Kidney (tissue), 14 donors: Measurements from ENCODE around the gene SLC49A3. TPM values are rescaled to one million over a fixed set of nuclear protein-coding genes. Genes with fewer than 3 reads are reported as not detected.

Source experiments
- DNase-seq, 5 donors: peaks; one replicate each; pipeline ENCODE4 v3.0.0-alpha.2; 2013 to 2020
- FAIRE-seq: peaks from 2 replicates; lab custom pipeline; 2012; peaks lifted over from hg19 to GRCh38; lab: Jason Lieb, UNC
- H3K27ac ChIP-seq, 2 donors: one replicate each; pipeline ENCODE4 v1.7.0; 2013; ENCODE audit warnings: low read depth in 2 of 2, low read length in 2 of 2, inconsistent platforms in 1 of 2
- H3K27me3 ChIP-seq: one replicate; pipeline ENCODE4 v1.7.1; 2013; ENCODE audit warnings: low read length, inconsistent platforms; ENCODE audit not compliant: control insufficient read depth, insufficient read depth
- H3K36me3 ChIP-seq, 3 donors: one replicate each; pipeline versions ENCODE4 v1.7.0 to v1.7.1; 2013; ENCODE audit warnings: low read length in 3 of 3, control low read depth in 1 of 3, inconsistent platforms in 1 of 3; ENCODE audit not compliant: insufficient read depth in 3 of 3, control insufficient read depth in 2 of 3
- H3K4me1 ChIP-seq, 3 donors: one replicate each; pipeline versions ENCODE4 v1.7.0 to v1.7.1; 2013; ENCODE audit warnings: low read length in 3 of 3, inconsistent platforms in 1 of 3, low read depth in 1 of 3; ENCODE audit not compliant: control insufficient read depth in 2 of 3, insufficient read depth in 2 of 3
- H3K4me3 ChIP-seq, 3 donors: one replicate each; pipeline versions ENCODE4 v1.7.0 to v1.8.1; 2013; ENCODE audit warnings: low read length in 3 of 3, control low read depth in 1 of 3, inconsistent platforms in 1 of 3
- H3K9ac ChIP-seq, 3 donors: one replicate each; pipeline versions ENCODE4 v1.7.0 to v1.7.1; 2013; ENCODE audit warnings: low read length in 3 of 3, control low read depth in 1 of 3, inconsistent platforms in 1 of 3
- H3K9me3 ChIP-seq, 3 donors: one replicate each; pipeline versions ENCODE4 v1.7.0 to v1.7.1; 2013; ENCODE audit warnings: low read length in 3 of 3, control low read depth in 1 of 3, inconsistent platforms in 1 of 3; ENCODE audit not compliant: control insufficient read depth in 2 of 3, insufficient read depth in 1 of 3
- intact Hi-C: fragments of 100-400 bp; cut with DNase I; formaldehyde crosslinking; loops from one replicate; pipeline ENCODE4 v1.11.1; 2022
- polyA plus RNA-seq: library from polyadenylated mRNA; stranded (reverse); fragments of 350-450 nt; fragmentation: Illumina TruSeq; extraction: RNeasy Lipid Tissue Mini Kit (QIAGEN cat#74804); gene quantifications from one replicate; pipeline ENCODE4 v1.2.3, GENCODE V29; 2014; ENCODE audit warnings: low read depth, low replicate concordance; ENCODE audit not compliant: insufficient read depth
- total RNA-seq: library from RNA; stranded (reverse); fragmentation: NEBNext Ultra II Directional; extraction: Animal tissue kit (Norgen Biotek cat#: 25700); gene quantifications from one replicate; pipeline ENCODE4 v1.2.1, GENCODE V29; 2021
- TF ChIP-seq, protein P1 (sequence below): IDR thresholded peaks from 3 replicates; pipeline ENCODE4 v1.5.1; 2012; ENCODE audit warnings: mild to moderate bottlenecking, moderate library complexity, borderline replicate concordance; ENCODE audit not compliant: insufficient read depth; ENCODE audit errors: extremely low read depth
- donor health status: control.
- donor health status: control.
- donor health status: control.
- donor health status: control.
- donor health status: control.
- donor health status: DM: yes; HTN: yes; CAD: no.
- donor health status: Normal renal cell carcinoma (clear cell type).

The SLC49A3 gene
- total and polyA plus RNA-seq, 2 donors from 2014 or later = 12.6 to 18.2 TPM

DNA sequence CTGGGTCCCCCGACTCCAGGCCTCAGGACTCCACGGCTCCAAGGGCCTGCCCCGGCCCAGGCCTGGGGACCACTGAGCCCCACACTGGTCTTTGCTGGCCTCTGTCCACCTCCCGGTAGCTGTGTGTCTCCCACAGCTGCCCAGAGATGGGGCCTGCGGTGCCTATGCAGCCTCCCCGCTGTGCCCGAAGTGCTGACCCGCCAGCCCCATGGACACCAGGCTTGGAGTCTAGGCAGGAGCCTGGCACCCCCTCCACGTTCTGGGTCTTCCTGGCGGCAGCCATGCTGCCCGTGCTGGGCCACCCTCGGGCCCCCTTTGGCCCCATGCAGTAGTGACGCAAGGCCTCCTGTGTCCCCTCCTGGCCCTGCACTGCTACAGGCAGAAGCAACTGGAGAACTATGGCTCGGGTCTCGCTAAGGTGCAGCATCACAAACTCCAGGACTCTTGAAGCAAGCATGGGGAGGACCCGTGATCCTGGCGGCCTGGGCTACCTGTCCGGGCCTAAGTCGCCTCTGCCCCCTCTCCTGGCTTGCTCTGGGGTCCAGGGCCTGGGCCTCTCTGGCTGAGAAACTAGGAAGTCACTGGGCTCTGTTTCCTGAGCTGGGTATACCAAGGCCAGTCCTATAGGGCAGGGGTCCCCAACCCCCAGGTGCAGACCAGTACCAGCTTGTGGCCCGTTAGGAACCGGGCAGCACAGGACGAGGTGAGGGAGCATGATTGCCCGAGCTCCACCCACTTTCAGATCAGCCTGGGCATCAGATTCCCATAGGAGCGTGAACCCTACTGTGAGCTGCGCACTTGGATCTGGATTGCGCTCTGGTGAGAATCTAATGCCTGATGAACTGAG, 13.7 kb downstream of the SLC49A3 start:
- Histone ChIP-seq H3K4me1 (peaks cover 0 to 15% (median 0%) of the 10 kb centered on the region in 3 donors), H3K4me3 (peak overlapping the region; percentile 53 to 83 (median 81)), H3K9ac (peak overlapping the region; percentile 33 to 93 (median 83)), H3K27me3 (no peaks in the 10 kb centered on the region), H3K9me3 (no peaks in the 10 kb centered on the region), H3K36me3 (peaks cover 0 to 14% (median 10%) of the 10 kb centered on the region in 3 donors), H3K27ac (peak overlapping the region; percentile 90 to 98)
- DNase-seq = peak in 2 of 5 donors; percentile 83 to 84
- TF ChIP-seq, protein P1, sequence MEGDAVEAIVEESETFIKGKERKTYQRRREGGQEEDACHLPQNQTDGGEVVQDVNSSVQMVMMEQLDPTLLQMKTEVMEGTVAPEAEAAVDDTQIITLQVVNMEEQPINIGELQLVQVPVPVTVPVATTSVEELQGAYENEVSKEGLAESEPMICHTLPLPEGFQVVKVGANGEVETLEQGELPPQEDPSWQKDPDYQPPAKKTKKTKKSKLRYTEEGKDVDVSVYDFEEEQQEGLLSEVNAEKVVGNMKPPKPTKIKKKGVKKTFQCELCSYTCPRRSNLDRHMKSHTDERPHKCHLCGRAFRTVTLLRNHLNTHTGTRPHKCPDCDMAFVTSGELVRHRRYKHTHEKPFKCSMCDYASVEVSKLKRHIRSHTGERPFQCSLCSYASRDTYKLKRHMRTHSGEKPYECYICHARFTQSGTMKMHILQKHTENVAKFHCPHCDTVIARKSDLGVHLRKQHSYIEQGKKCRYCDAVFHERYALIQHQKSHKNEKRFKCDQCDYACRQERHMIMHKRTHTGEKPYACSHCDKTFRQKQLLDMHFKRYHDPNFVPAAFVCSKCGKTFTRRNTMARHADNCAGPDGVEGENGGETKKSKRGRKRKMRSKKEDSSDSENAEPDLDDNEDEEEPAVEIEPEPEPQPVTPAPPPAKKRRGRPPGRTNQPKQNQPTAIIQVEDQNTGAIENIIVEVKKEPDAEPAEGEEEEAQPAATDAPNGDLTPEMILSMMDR = no peak
- no peak for FAIRE-seq
- intact Hi-C loops = no loop called here

DNA sequence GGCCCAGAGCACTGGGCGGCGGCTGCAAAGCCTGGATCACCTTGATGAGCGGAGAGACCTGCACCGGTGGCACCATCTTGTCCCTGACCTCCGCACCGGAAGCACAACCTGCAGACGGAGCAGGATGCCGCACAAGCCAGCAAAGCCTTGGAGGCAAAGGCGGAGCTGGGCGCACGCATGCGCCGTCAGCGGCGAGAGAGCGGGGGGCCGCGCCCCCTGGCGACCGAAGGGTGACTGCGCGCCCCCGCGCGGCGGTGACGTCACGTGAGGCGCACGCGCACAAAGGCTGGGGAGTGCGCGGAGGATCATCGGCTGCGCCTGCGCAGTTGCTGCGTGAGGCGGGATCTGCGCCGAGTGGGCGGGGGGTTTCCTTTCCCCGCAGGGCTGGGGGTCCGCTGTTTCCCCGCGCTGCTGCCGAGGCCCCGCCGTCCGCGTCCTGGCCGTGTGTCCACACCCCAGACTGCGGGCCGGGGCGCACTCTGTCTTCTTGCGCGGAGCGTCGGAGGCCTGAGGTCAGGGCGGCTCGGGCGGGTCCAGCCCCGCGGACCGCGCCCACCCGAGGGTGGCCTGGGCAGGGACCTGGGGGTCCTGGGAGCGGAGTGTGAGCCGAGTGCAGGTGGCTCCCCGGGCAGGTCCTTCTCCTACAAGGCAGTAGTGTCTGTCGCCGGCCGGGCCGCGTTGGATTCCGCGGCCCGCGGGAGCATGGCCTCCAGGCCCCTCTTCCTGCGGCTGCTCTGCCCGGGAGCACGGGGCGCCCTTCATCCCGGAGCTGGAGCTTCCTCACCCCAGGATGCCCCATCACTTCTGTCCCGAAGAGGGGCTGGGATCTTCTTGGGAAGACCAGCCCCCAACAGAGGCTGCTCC, 14.5 kb downstream of the SLC49A3 start, which contains the start of the genes ATP5ME and MYL5:
ATP5ME (minus strand) TSS at position 105 of the 864 bp plus-strand sequence; CDS start at position 76, 29 bp downstream.
MYL5 (plus strand) TSS at position 371 of the 864 bp plus-strand sequence. CDS start 3,485 bp downstream, outside the sequence.
- FAIRE-seq = no peak
- Histone ChIP-seq H3K4me1 (peaks cover 0 to 15% (median 0%) of the 10 kb centered on the region in 3 donors), H3K36me3 (peaks cover 0 to 14% (median 10%) of the 10 kb centered on the region in 3 donors), H3K9ac (peak within 1 kb of the TSS; percentile 33 to 93 (median 83)), H3K9me3 (no peaks in the 10 kb centered on the region), H3K27ac (peak within 1 kb of the TSS; percentile 90 to 98), H3K27me3 (no peaks in the 10 kb centered on the region), H3K4me3 (peak within 1 kb of the TSS; percentile 61 to 83 (median 81))
- TF ChIP-seq, protein P1 = peak; percentile 77
- peak; percentile 98 to 99 (median 99) for DNase-seq
- intact Hi-C loops = no loop called here

DNA sequence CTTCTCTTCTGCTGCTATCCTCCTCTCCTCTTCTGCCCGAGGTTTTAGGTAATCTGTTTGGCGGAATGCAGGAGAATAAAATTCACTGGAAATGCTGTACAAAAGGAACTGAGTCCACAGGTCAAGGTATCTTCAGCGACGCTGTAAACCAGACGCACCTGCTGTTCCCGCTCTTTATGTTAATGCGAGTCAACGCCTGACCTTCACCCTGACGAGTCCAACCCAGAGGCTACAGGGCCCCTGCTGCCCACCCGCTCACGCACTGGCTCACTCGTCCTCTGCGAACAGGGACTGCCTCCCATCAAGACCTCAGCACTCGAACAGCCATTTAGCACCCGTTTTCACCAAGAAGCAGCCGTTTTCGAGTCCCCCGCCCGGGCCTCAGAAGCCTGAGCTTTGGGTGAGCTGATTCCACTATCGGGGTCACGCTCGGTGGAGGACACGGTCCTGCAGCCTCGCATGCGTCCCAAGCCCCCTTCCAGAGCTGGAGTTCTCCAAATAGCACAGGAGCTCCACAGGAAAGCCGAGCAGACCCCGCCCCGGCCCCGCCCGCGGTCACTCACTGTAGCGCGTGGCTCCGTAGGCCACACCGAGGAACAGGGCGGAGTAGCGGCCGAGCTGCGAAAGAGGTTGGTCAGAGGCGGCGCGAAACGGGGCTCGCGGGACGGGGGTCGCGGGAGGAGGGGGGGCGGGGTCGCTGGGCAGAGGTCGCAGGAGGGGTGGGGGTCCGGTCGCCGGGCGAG, 15.4 kb downstream of the SLC49A3 start:
- DNase-seq (peak in 1 of 5 donors; percentile 81), FAIRE-seq (no peak)
- no peaks in the 10 kb centered on the region for H3K27me3 ChIP-seq
- peak overlapping the region; percentile 2 to 68 (median 8) for H3K9ac ChIP-seq
- intact Hi-C loops = no loop called here
- H3K36me3 ChIP-seq = peaks cover 0 to 14% (median 10%) of the 10 kb centered on the region in 3 donors
- H3K4me3 ChIP-seq = peak overlapping the region; percentile 40 to 83 (median 61)
- TF ChIP-seq, protein P1 = no peak
- H3K27ac ChIP-seq = peak overlapping the region in 1 of 2 donors; percentile 98
- peaks cover 0 to 15% (median 0%) of the 10 kb centered on the region in 3 donors for H3K4me1 ChIP-seq
- H3K9me3 ChIP-seq = no peaks in the 10 kb centered on the region
